ENCODE data around the gene LRRC55. TPM values are rescaled to one million over a fixed set of nuclear protein-coding genes. Genes with fewer than 3 reads are reported as not detected.

Gene LRRC55
- total RNA-seq, 1 donor from 2014 or later, result 1.4 TPM

- Histone ChIP-seq H3K4me2 (no peak overlapping the region), H4K20me1 (ENCODE audit: low read depth) (no peaks in the 10 kb centered on the region), H3K27me3 (no peaks in the 10 kb centered on the region), H2AFZ (replicated peaks) (no peak overlapping the region), H3K4me1 (no peaks in the 10 kb centered on the region), H3F3A (ENCODE audit: low read depth) (no peaks in the 10 kb centered on the region), H3K79me2 (ENCODE audit: low read depth) (no peaks in the 10 kb centered on the region), H3K4me3 (no peak overlapping the region), H3K27ac (no peak overlapping the region), H3K9me3 (ENCODE audit: low read depth) (no peaks in the 10 kb centered on the region), H3K36me3 (no peaks in the 10 kb centered on the region), H3K9ac (no peak overlapping the region)
- H3K4me1 Mint-ChIP-seq, result no peaks in the 10 kb centered on the region
- no peaks in the 10 kb centered on the region for H3K36me3 Mint-ChIP-seq
- H3K27ac Mint-ChIP-seq, result no peak overlapping the region
- H3K27me3 Mint-ChIP-seq (ENCODE audit: insufficient read depth, low read depth), result no peaks in the 10 kb centered on the region
- peaks cover 7% of the 10 kb centered on the region for H3K9me3 Mint-ChIP-seq
- H3K4me3 Mint-ChIP-seq, result no peak overlapping the region
- no peak for DNase-seq (ENCODE audit: low spot score)
- no peak for TF ChIP-seq EZH2phosphoT487 (IDR thresholded peaks at IDR 0.05)
- no peak for TF ChIP-seq EZH2 (IDR thresholded peaks at IDR 0.05)
- TF ChIP-seq CTCF (IDR thresholded peaks at IDR 0.05), result no peak
Measured at GRCh38 chr11:57135020-57135751, 46.6 kb upstream of the LRRC55 start.

GRCh38 chr11:57140568-57140967, 41.2 kb upstream of the LRRC55 start:
- TF ChIP-seq CTCF (IDR thresholded peaks at IDR 0.05), result no peak
- Histone ChIP-seq H3K4me1 (no peaks in the 10 kb centered on the region), H3K9ac (no peak overlapping the region), H2AFZ (replicated peaks) (no peak overlapping the region), H3F3A (ENCODE audit: low read depth) (no peaks in the 10 kb centered on the region), H3K27me3 (no peaks in the 10 kb centered on the region), H4K20me1 (ENCODE audit: low read depth) (no peaks in the 10 kb centered on the region), H3K4me2 (no peak overlapping the region), H3K79me2 (ENCODE audit: low read depth) (no peaks in the 10 kb centered on the region), H3K36me3 (no peaks in the 10 kb centered on the region), H3K9me3 (ENCODE audit: low read depth) (no peaks in the 10 kb centered on the region), H3K4me3 (no peak overlapping the region), H3K27ac (no peak overlapping the region)
- Mint-ChIP-seq H3K27me3 (ENCODE audit: insufficient read depth, low read depth) (peaks cover 5% of the 10 kb centered on the region), H3K9me3 (peaks cover 7% of the 10 kb centered on the region), H3K4me3 (no peak overlapping the region), H3K36me3 (no peaks in the 10 kb centered on the region), H3K4me1 (peaks cover 7% of the 10 kb centered on the region), H3K27ac (no peak overlapping the region)
- DNase-seq (ENCODE audit: low spot score), result no peak

GRCh38 chr11:57143459-57143858, 38.3 kb upstream of the LRRC55 start:
- Mint-ChIP-seq H3K4me3 (no peak overlapping the region), H3K4me1 (peaks cover 7% of the 10 kb centered on the region), H3K27ac (no peak overlapping the region)

More at GRCh38 chr11:57143459-57143858, 38.3 kb upstream of the LRRC55 start:
- no peak overlapping the region for H2AFZ ChIP-seq (replicated peaks)
- no peaks in the 10 kb centered on the region for H3K4me1 ChIP-seq
- no peak overlapping the region for H3K9ac ChIP-seq
- no peak overlapping the region for H3K4me3 ChIP-seq
- H3K36me3 Mint-ChIP-seq, result no peaks in the 10 kb centered on the region
- H4K20me1 ChIP-seq (ENCODE audit: low read depth), result no peaks in the 10 kb centered on the region
- H3K9me3 ChIP-seq (ENCODE audit: low read depth), result no peaks in the 10 kb centered on the region
- no peak overlapping the region for H3K27ac ChIP-seq
- no peaks in the 10 kb centered on the region for H3K79me2 ChIP-seq (ENCODE audit: low read depth)
- H3F3A ChIP-seq (ENCODE audit: low read depth), result no peaks in the 10 kb centered on the region
- no peak for DNase-seq (ENCODE audit: low spot score)
- no peak overlapping the region for H3K4me2 ChIP-seq
- TF ChIP-seq EZH2 (IDR thresholded peaks at IDR 0.05) (no peak), CTCF (IDR thresholded peaks at IDR 0.05) (no peak), EZH2phosphoT487 (IDR thresholded peaks at IDR 0.05) (no peak)
- H3K27me3 ChIP-seq, result no peaks in the 10 kb centered on the region
- H3K27me3 Mint-ChIP-seq (ENCODE audit: insufficient read depth, low read depth), result peaks cover 10% of the 10 kb centered on the region
- H3K36me3 ChIP-seq, result no peaks in the 10 kb centered on the region
- peaks cover 2% of the 10 kb centered on the region for H3K9me3 Mint-ChIP-seq

Measured in neural progenitor cell (in vitro differentiated cells).